ENCODE measurements around the gene SLC10A3.

DNA sequence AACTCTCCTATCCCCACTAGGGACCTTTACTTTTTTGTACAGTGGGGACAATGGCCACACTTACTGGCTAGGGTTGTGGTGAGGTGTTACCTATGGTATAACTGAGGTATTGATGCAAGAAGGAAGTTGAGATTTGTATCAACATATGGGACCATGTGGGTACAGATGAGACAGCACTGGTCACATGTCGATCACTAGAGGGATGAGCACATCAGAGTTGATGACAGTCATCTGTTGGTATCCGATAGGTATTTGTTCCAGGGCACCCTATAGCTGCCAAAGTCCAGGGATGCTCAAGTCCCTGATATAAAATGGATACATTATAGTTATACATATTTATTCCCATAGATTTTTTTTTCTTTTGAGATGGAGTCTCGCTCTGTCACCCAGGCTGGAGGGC, 12.6 kb upstream of the SLC10A3 start:
- TF ChIP-seq NFE2L2 (IDR thresholded peaks at IDR 0.05; ENCODE audit: low read length) (no peak), MED13 (CRISPR knock-in tag; IDR thresholded peaks at IDR 0.05) (no peak), ZNF274 (CRISPR knock-in tag; IDR thresholded peaks at IDR 0.05) (no peak), ZNF792 (CRISPR knock-in tag; IDR thresholded peaks at IDR 0.05) (no peak), TOE1 (CRISPR knock-in tag; IDR thresholded peaks at IDR 0.05) (no peak), GLI4 (CRISPR knock-in tag; IDR thresholded peaks at IDR 0.05; ENCODE audit: borderline replicate concordance) (no peak)
- TF ChIP-seq, protein P1, sequence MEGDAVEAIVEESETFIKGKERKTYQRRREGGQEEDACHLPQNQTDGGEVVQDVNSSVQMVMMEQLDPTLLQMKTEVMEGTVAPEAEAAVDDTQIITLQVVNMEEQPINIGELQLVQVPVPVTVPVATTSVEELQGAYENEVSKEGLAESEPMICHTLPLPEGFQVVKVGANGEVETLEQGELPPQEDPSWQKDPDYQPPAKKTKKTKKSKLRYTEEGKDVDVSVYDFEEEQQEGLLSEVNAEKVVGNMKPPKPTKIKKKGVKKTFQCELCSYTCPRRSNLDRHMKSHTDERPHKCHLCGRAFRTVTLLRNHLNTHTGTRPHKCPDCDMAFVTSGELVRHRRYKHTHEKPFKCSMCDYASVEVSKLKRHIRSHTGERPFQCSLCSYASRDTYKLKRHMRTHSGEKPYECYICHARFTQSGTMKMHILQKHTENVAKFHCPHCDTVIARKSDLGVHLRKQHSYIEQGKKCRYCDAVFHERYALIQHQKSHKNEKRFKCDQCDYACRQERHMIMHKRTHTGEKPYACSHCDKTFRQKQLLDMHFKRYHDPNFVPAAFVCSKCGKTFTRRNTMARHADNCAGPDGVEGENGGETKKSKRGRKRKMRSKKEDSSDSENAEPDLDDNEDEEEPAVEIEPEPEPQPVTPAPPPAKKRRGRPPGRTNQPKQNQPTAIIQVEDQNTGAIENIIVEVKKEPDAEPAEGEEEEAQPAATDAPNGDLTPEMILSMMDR (CRISPR knock-in tag; IDR thresholded peaks at IDR 0.05) = no peak
- TF ChIP-seq, protein P2, sequence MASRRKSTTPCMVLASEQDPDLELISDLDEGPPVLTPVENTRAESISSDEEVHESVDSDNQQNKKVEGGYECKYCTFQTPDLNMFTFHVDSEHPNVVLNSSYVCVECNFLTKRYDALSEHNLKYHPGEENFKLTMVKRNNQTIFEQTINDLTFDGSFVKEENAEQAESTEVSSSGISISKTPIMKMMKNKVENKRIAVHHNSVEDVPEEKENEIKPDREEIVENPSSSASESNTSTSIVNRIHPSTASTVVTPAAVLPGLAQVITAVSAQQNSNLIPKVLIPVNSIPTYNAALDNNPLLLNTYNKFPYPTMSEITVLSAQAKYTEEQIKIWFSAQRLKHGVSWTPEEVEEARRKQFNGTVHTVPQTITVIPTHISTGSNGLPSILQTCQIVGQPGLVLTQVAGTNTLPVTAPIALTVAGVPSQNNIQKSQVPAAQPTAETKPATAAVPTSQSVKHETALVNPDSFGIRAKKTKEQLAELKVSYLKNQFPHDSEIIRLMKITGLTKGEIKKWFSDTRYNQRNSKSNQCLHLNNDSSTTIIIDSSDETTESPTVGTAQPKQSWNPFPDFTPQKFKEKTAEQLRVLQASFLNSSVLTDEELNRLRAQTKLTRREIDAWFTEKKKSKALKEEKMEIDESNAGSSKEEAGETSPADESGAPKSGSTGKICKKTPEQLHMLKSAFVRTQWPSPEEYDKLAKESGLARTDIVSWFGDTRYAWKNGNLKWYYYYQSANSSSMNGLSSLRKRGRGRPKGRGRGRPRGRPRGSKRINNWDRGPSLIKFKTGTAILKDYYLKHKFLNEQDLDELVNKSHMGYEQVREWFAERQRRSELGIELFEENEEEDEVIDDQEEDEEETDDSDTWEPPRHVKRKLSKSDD (CRISPR knock-in tag; IDR thresholded peaks at IDR 0.05; ENCODE audit: low read depth) = no peak

All from HepG2 (cell line).